ENCODE data around the gene SDR9C7.
"Not testable (repeated sequence)": the region's sequence is repeated elsewhere in the genome, so short reads cannot be mapped to it uniquely, and the experiment has no call there.

Gene SDR9C7

DNA sequence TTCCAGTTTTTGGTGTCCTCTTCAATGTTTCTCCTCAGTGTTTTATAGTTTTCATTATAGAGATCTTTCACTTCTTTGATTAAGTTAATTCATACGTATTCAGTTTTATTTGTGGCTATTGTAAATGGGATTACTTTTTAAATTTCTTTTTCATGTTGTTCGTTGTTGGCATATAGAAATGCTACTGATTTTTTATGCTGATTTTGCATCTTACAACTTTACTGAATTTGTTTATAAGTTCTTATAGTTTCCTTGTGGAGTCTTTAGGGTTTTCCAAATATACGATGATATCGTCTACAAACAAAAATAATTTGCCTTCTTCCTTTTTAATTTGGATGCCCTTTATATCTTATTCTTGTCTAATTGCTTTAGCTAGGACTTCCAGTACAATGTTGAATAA lies 9.7 kb upstream of the SDR9C7 start:
- no peak overlapping the region for H3K4me3 ChIP-seq (replicated peaks; ENCODE audit: low read depth, low read length)
- DNase-seq (ENCODE audit: low read depth) = no peak
- TF ChIP-seq CTCF (IDR thresholded peaks at IDR 0.05; ENCODE audit: low read length, missing control alignments) = no peak

DNA sequence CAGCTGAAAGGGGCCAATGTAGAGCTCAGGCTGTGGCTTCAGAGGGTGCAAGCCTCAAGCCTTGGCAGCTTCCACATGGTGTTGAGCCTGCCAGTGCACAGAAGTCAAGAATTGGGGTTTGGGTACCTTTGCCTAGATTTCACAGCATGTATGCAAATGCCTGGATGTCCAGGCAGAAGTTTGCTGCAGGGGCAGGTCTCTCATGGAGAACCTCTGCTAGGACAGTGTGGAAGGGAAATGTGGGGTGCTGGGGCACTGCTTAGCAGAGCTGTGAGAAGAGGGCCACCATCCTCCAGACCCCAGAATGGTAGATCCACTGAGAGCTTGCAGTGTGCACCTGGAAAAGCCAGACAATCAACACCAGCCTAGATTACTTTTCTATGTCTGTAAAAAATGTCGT lies 9.2 kb upstream of the SDR9C7 start:
- not testable (repeated sequence) for DNase-seq (ENCODE audit: low read depth)

DNA sequence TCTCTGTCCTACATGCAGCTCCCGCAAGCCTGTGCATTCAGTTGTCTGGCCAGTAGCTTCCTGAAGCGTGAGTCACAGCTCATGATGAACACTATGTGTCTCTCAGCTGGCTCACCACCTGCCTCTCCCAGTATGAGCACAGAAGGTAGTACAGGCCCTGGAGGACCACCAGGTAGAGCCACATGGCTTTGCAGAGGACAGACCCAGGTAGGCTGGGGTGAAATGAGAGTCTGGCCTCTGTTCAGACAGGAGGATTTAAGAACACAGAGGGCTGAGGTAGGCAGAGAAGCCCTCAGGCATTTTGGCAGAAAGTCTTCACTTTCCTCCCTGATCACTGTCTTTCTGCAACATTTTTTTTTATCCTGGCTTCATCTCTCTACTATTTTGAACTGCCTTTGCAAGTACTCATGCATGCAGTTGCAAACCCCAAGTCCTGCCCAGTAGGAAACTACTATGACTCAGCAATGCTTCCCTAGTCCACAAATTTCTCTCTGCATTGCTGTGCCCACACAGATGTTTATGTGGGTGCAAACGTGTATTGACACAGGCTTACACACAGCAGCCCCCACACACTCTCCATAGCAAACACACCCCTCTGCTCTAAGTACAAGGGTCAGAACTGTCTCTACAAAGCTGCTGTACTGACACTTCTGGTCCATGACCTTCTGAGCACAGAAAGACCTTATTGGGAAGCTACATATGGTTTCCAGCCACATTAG lies 7.2 kb upstream of the SDR9C7 start:
- DNase-seq (ENCODE audit: low read depth) = peak; percentile 56
- no peak overlapping the region for H3K4me3 ChIP-seq (replicated peaks; ENCODE audit: low read depth, low read length)
- no peak for TF ChIP-seq CTCF (IDR thresholded peaks at IDR 0.05; ENCODE audit: low read length, missing control alignments)

More for the DNA sequence above, 9.2 kb upstream of the SDR9C7 start:
- H3K4me3 ChIP-seq (replicated peaks; ENCODE audit: low read depth, low read length) = not testable (repeated sequence)

DNA sequence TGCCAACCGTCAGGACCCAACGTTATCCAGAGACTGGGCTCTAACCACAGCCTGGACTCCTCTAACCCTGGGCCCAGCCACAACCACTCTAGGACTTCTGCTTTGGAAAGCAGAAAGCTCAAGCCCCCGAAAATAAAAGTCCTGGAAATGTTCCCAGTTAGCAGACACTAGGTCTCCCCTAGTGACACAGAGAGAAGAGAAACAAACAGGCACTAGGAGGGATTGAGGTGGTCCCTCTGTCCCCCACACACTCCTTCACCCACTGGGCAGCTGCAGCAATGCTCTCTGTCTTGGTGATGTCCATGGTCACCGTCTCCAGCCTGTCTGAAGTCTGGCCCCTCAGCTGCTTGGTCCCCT lies 6.7 kb upstream of the SDR9C7 start:
- not testable (repeated sequence) for H3K4me3 ChIP-seq (replicated peaks; ENCODE audit: low read depth, low read length); DNase-seq (ENCODE audit: low read depth)

- no peak for DNase-seq (ENCODE audit: low read depth)
- no peak for TF ChIP-seq CTCF (IDR thresholded peaks at IDR 0.05; ENCODE audit: low read length, missing control alignments)
- H3K4me3 ChIP-seq (replicated peaks; ENCODE audit: low read depth, low read length) = no peak overlapping the region
These were observed 1.5 kb upstream of the SDR9C7 start for GRCh38 chr12:56935752-56936151.

DNA sequence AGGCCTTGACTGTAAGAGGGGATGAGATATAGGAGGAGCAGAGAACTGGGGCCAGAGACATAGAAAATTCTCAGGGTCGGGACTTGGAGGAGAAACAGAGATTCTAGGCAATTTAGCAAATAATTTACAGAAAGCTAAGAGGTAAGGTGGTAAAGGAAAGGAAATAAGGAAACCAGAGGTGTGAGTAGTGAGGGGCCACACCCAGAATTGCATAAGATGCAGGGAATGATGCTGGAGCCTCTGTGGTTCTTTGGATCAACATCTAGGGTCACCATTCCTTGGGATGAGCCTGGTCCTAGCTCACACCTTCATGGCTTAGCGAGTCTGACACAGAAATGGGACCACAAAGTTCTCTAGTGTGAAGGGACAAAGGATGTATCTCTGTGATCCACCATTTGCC lies 949 bp upstream of the SDR9C7 start:
- H3K4me3 ChIP-seq (replicated peaks; ENCODE audit: low read depth, low read length) = no peak overlapping the region
- no peak for TF ChIP-seq CTCF (IDR thresholded peaks at IDR 0.05; ENCODE audit: low read length, missing control alignments)
- DNase-seq (ENCODE audit: low read depth) = no peak

GRCh38 chr12:56932867-56933266 lies 1.3 kb downstream of the SDR9C7 start:
- H3K4me3 ChIP-seq (replicated peaks; ENCODE audit: low read depth, low read length) = no peak overlapping the region
- DNase-seq (ENCODE audit: low read depth) = no peak
- TF ChIP-seq CTCF (IDR thresholded peaks at IDR 0.05; ENCODE audit: low read length, missing control alignments) = no peak

DNA sequence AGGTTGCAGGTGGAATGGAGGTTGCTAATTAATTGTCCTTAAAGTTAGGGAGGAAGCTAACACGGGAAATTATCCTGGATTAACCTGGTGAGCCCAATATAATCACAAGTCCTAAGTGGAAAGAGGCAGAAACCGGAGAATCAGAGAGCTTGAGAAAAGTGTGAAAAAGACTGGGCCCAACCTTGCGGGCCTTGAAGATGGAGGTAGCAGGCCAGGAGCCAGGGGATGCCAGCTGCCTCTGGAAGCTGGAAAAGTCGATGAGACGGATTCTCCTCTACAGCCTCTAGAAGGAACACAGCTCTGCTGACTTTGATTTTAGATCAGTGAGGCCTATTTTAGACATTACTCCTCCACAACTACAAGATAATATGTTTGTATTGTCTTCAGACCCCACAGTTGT lies 2.1 kb downstream of the SDR9C7 start:
- TF ChIP-seq CTCF (IDR thresholded peaks at IDR 0.05; ENCODE audit: low read length, missing control alignments) = no peak
- H3K4me3 ChIP-seq (replicated peaks; ENCODE audit: low read depth, low read length) = no peak overlapping the region
- peak; percentile 6 for DNase-seq (ENCODE audit: low read depth)
